Thyroid gland (tissue), 4 donors: ENCODE results near the gene TEDC1. TPM values are rescaled to one million over a fixed set of nuclear protein-coding genes. Genes with fewer than 3 reads are reported as not detected.

Experiments used
- DNase-seq, 2 donors: peaks; one replicate each; pipeline ENCODE4 v3.0.0-alpha.2; 2019
- H3K27ac ChIP-seq, 3 donors: fragments of 200-600 bp; sonication (generic); 1 replicate in 2 of 3; 2 replicates in 1 of 3; pipeline ENCODE4 v1.5.1; 2016 to 2019; ENCODE audit warnings: mild to moderate bottlenecking in 1 of 3, moderate library complexity in 1 of 3
- H3K27me3 ChIP-seq: fragments of 200-600 bp; sonication (generic); one replicate; pipeline ENCODE4 v1.5.1; 2019
- H3K36me3 ChIP-seq, 2 donors: fragments of 200-600 bp; sonication (generic); one replicate each; pipeline ENCODE4 v1.5.1; 2016 to 2019
- H3K4me1 ChIP-seq, 2 donors: fragments of 200-600 bp; sonication (generic); one replicate each; pipeline ENCODE4 v1.5.1; 2017 to 2019
- H3K4me3 ChIP-seq, 3 donors: fragments of 200-600 bp; sonication (generic); replicated peaks in 1 of 3; 1 replicate in 2 of 3; 2 replicates in 1 of 3; pipeline ENCODE4 v1.5.1; 2016; ENCODE audit warnings: mild to moderate bottlenecking in 1 of 3
- H3K9me3 ChIP-seq: fragments of 200-600 bp; sonication (generic); one replicate; pipeline ENCODE4 v1.5.1; 2017
- CTCF ChIP-seq, 6 experiments: fragments of 200-600 bp in 3 of 6; fragments of 450-650 bp in 3 of 6; sonication (generic) in 3 of 6; IDR thresholded peaks; one replicate each; pipeline ENCODE4 v1.5.1; 2016 to 2019; ENCODE audit warnings: antibody characterized with exemption in 6 of 6, mild to moderate bottlenecking in 2 of 6, inconsistent platforms in 1 of 6, moderate library complexity in 1 of 6
- POLR2A ChIP-seq, 2 donors: fragments of 450-650 bp; IDR thresholded peaks; one replicate each; pipeline ENCODE4 v1.6.1; 2017; ENCODE audit warnings: antibody characterized with exemption in 2 of 2, mild to moderate bottlenecking in 2 of 2, moderate library complexity in 1 of 2
- WGBS, 2 donors: methylation state at CpG; one replicate each; pipeline ENCODE4 v1.1.5; 2017; 5-methylcytosine and 5-hydroxymethylcytosine counted together
- intact Hi-C: fragments of 100-400 bp; cut with DNase I; formaldehyde crosslinking; loops from one replicate; pipeline ENCODE4 v1.15.1; 2023
- total RNA-seq, 4 donors: library from RNA; depleted of rRNA; stranded (reverse); fragments of >200 nt; gene quantifications; one replicate each; pipeline ENCODE4 v1.2.3, GENCODE V29; 2016

The TEDC1 gene
- total RNA-seq, 4 donors from 2014 or later, result 3.4 to 13.9 (median 8.5) TPM

GRCh38 chr14:105476831-105477659 lies 14.0 kb upstream of the TEDC1 start:
- WGBS, 2 donors, result 27 to 55% methylated on average over 8 to 15 of the region's 16 CpGs
- intact Hi-C loops, result loop anchor here (10.0 kb wide), 1 partner anchor 402 kb away; no protein-coding TSS in a partner anchor
- H3K4me3 ChIP-seq, result peak overlapping the region in 1 of 3 donors; percentile 69

GRCh38 chr14:105477660-105478397 lies 13.2 kb upstream of the TEDC1 start:
- no peak for TF ChIP-seq POLR2A (IDR thresholded peaks at IDR 0.05)
- no peak for TF ChIP-seq CTCF (IDR thresholded peaks at IDR 0.05)
- H3K27me3 ChIP-seq, result no peaks in the 10 kb centered on the region
- peaks cover 4 to 6% of the 10 kb centered on the region in 2 donors for H3K36me3 ChIP-seq
- intact Hi-C loops, result loop anchor here (10.0 kb wide), 1 partner anchor 403 kb away; no protein-coding TSS in a partner anchor
- no peak overlapping the region for H3K4me3 ChIP-seq
- 65 to 67% methylated on average over 19 to 45 of the region's 56 CpGs for WGBS, 2 donors
- no peak for DNase-seq
- H3K27ac ChIP-seq, result peak overlapping the region in 1 of 3 donors; percentile 79
- peaks cover 52 to 61% of the 10 kb centered on the region in 2 donors for H3K4me1 ChIP-seq
- H3K9me3 ChIP-seq, result no peaks in the 10 kb centered on the region

More at GRCh38 chr14:105476831-105477659, 14.0 kb upstream of the TEDC1 start:
- H3K27me3 ChIP-seq, result no peaks in the 10 kb centered on the region
- peak overlapping the region; percentile 79 to 94 (median 92) for H3K27ac ChIP-seq
- peaks cover 52 to 61% of the 10 kb centered on the region in 2 donors for H3K4me1 ChIP-seq
- no peak for TF ChIP-seq CTCF (IDR thresholded peaks at IDR 0.05)
- no peak for TF ChIP-seq POLR2A (IDR thresholded peaks at IDR 0.05)
- no peaks in the 10 kb centered on the region for H3K9me3 ChIP-seq
- DNase-seq, result no peak
- H3K36me3 ChIP-seq, result peaks cover 4 to 6% of the 10 kb centered on the region in 2 donors

GRCh38 chr14:105478398-105479251 lies 12.4 kb upstream of the TEDC1 start:
- 47% methylated on average over 7 of the region's 81 CpGs; no CpG with 5 or more reads in 1 of the 2 donors for WGBS, 2 donors
- no peak for TF ChIP-seq CTCF (IDR thresholded peaks at IDR 0.05)
- no peak for TF ChIP-seq POLR2A (IDR thresholded peaks at IDR 0.05)
- no peak overlapping the region for H3K4me3 ChIP-seq
- H3K4me1 ChIP-seq, result peaks cover 52 to 61% of the 10 kb centered on the region in 2 donors
- H3K9me3 ChIP-seq, result no peaks in the 10 kb centered on the region
- intact Hi-C loops, result loop anchor here (10.0 kb wide), 1 partner anchor 404 kb away; no protein-coding TSS in a partner anchor
- H3K36me3 ChIP-seq, result peaks cover 4 to 6% of the 10 kb centered on the region in 2 donors
- H3K27me3 ChIP-seq, result no peaks in the 10 kb centered on the region
- no peak for DNase-seq
- H3K27ac ChIP-seq, result no peak overlapping the region

GRCh38 chr14:105479431-105480158 lies 11.5 kb upstream of the TEDC1 start:
- Histone ChIP-seq H3K36me3 (peaks cover 4 to 6% of the 10 kb centered on the region in 2 donors), H3K27ac (peak overlapping the region in 2 of 3 donors; percentile 90 to 97), H3K4me3 (no peak overlapping the region), H3K27me3 (no peaks in the 10 kb centered on the region), H3K4me1 (peaks cover 57 to 68% of the 10 kb centered on the region in 2 donors), H3K9me3 (no peaks in the 10 kb centered on the region)
- intact Hi-C loops, result loop anchor here (10.0 kb wide), 1 partner anchor 405 kb away; no protein-coding TSS in a partner anchor
- WGBS, 2 donors, result 77 to 81% methylated on average over 23 to 27 of the region's 34 CpGs
- TF ChIP-seq CTCF (IDR thresholded peaks at IDR 0.05) (no peak), POLR2A (IDR thresholded peaks at IDR 0.05) (no peak)
- DNase-seq, result no peak
